ENCODE measurements around the gene UNC5C.
"Not testable (repeated sequence)": the region's sequence is repeated elsewhere in the genome, so short reads cannot be mapped to it uniquely, and the experiment has no call there.

UNC5C gene

DNA sequence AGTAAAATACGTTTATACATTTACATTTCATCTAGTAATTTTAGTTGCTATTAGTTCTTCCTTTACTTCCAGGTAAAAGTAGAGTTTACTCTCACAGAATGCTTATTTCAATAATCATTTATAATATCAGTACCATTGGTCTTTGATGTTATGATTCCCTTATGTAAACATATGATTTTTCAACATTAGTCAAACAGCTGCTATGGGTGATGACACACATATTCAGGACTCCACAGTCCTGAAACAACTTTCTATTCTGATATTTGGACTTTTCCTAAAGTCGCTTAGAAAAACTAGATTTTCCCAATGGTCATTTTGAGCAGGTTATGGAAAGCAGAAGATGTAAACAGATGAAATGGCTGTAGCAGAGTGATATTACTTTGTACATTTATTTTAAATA, 369.8 kb downstream of the UNC5C start:
- DNase-seq (ENCODE audit: low read depth): no peak

DNA sequence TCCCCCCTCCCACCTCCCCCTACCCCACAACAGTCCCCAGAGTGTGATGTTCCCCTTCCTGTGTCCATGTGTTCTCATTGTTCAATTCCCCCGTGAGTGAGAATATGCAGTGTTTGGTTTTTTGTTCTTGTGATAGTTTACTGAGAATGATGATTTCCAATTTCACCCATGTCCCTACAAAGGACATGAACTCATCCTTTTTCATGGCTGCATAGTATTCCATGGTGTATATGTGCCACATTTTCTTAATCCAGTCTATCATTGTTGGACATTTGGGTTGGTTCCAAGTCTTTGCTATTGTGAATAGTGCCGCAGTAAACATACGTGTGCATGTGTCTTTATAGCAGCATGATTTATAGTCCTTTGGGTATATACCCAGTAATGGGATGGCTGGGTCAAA, 377.4 kb downstream of the UNC5C start:
- not testable (repeated sequence) for DNase-seq (ENCODE audit: low read depth)

GRCh38 chr4:95170176-95170575, 378.6 kb downstream of the UNC5C start:
- no peak for DNase-seq (ENCODE audit: low read depth)

DNA sequence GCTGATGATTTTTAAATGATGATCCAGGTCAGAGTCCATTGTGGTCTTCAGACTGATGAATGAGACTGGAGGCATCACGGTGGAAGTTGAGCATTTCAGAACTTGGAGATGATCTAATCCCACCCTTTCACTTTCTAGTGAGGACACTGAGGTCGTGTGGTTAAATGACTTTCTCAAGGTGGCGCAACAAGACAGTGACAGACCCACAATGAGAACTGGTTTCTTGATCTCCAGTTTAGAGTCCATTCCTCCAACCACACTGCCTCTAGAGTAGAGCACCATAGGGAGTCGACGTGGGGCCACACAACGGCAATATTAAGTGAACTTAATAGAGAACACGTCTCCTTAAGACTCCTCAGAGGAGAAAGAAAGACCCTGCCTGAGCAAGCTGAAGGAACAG, 381.0 kb downstream of the UNC5C start:
- no peak for DNase-seq (ENCODE audit: low read depth)

- no peak for DNase-seq (ENCODE audit: low read depth)
Measured at GRCh38 chr4:95165926-95166524, 382.7 kb downstream of the UNC5C start.

DNA sequence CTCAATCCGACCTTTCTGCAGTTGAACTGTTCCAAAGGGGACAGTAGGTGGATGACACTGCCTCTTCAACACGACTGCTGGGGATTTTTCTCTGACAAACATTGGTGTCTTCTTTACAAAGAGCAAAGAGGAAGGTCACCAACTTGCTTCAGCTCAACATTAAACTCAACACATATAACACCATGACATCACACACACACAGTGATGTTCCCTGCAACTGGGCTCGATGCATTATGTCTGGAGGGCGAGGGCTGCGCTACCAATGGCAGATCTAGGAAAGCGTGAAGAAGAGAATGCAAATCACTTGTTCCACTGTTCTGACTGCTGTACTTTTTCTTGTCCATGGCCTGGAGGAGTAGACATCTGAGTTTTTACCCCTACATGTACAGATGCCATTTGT, 385.9 kb downstream of the UNC5C start:
- DNase-seq (ENCODE audit: low read depth): no peak

- DNase-seq (ENCODE audit: low read depth): no peak
Measured at GRCh38 chr4:95161781-95162469, 386.8 kb downstream of the UNC5C start.

DNA sequence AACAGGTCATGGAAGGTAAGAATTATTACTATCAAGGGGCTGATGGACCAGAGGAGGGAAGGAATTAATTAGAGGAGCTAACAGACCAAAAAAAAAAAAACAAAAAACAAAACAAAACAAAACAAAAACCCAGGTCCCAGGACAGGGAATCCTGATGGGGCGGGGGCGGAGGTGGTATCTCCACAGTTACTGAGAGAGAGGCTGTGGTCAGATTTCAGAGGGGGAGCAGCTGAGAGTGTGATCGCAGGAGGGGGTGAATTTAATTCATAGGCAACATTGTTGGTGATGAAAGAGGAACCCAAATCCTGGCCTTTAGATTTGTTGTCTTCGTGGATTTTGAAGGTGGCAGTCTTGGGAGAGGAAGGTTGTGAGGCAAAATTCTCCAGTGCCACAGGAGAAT, 389.4 kb downstream of the UNC5C start:
- no peak for DNase-seq (ENCODE audit: low read depth)

- no peak for DNase-seq (ENCODE audit: low read depth)
Measured at GRCh38 chr4:95158626-95159025, 390.1 kb downstream of the UNC5C start.

DNA sequence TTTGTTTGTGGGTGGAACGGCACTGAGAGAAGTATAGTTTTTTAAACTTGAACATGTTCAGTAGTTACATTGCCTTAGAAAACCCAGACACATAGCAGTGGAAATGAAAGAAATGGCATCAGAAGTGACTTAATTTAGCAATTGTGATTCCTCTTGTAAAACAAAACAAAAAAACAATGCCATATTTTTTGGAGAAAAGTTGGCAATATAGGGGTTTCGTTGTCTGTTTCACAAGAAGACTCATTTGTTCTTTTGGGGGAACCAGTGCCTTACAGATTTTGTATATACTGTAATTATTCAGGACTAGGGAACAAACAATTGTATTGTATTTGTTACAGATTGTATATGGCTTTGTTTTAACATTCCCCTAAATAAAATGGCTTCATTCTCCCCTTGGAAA, 390.7 kb downstream of the UNC5C start:
- DNase-seq (ENCODE audit: low read depth): no peak

GRCh38 chr4:95157596-95157995, 391.2 kb downstream of the UNC5C start:
- DNase-seq (ENCODE audit: low read depth): no peak

GRCh38 chr4:95156452-95156765, 392.4 kb downstream of the UNC5C start:
- DNase-seq (ENCODE audit: low read depth): no peak

DNA sequence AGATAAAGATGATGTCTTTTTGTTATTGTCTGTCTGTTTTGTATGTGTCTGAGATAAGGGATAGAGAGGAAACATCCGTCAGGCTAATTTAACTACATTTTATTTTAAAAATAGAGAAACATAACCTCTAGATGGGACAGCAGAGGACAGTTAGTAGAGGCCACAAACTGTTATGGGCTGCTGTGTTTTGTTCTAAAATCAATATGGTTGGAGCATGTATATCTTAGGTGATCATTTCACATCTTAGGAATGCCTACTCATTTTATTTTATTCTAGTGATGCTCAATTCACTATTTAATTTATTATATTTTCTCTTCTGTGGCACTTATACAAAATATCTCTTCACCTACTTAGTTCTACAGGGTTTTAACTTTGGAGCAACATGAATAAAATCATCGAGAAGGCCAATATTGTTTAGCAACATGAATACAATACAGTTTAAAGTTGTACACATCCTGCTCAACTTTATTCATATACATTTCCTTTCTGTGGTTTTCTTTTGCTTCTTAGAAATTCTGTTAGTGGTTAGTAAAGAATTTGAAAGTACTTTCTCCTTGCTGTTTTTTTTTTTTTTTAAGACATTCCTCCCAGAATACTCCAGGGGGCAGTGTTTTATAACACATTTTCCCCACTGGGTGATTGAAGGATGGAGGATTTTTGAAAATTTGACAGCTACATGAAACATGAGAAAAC, 392.9 kb downstream of the UNC5C start:
- DNase-seq (ENCODE audit: low read depth): no peak

GRCh38 chr4:95153182-95153581, 395.6 kb downstream of the UNC5C start:
- DNase-seq (ENCODE audit: low read depth): no peak

DNA sequence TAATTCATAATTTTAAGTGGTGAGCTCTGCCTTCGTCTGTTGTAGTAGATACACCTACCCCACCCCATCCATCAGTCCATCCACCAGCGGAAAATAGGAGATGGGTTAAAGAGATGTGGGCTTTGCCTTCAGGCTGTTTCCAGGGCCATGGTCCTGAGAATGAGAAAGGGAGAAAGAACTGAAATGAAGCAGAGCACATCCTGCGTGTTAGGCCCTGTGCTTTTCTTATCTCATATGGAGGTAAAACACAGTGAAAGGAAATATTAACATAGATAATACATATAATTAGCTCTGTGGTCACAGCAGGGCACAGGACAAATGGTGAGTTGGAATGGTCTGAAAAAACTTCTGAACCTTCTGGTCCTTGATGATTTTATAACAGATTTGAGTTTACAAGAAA, 397.5 kb downstream of the UNC5C start:
- no peak for DNase-seq (ENCODE audit: low read depth)

DNA sequence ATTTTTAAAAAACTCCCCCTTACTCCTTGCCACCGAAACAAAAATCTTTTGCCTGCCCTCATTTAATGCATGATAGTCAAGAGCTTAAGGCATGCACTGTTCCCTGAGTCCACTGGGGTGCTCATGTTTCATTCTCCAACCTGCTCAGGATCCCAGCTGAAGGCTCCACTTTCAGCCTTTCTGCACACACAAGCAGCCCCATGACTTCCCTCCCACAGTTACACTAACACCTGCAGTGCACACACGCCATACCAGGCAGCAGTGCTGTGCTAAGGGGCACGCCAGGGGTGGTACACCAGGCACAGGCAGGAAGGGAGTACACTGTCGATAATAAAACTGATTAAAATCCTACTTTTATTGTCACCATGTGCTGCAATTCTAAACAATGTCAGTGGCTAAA, 405.8 kb downstream of the UNC5C start:
- DNase-seq (ENCODE audit: low read depth): no peak

- no peak for DNase-seq (ENCODE audit: low read depth)
Measured at GRCh38 chr4:95141361-95141760, 407.4 kb downstream of the UNC5C start.

DNA sequence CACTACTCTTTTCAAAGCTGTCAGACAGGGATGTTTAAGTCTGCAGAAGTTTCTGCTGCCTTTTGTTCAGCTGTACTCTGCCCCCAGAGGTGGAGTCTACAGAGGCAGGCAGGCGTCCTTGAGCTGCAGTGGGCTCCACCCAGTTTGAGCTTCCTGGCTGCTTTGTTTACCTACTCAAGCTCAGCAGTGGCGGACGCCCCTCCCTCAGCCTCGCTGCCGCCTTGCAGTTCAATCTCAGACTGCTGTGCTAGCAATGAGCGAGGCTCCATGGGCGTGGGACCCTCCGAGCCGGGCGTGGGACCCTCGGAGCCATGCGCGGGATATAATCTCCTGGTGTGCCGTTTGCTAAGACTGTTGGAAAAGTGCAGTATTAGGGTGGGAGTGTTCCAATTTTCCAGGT, 409.3 kb downstream of the UNC5C start:
- DNase-seq (ENCODE audit: low read depth): not testable (repeated sequence)

GRCh38 chr4:95134016-95134415, 414.8 kb downstream of the UNC5C start:
- not testable (repeated sequence) for DNase-seq (ENCODE audit: low read depth)

DNA sequence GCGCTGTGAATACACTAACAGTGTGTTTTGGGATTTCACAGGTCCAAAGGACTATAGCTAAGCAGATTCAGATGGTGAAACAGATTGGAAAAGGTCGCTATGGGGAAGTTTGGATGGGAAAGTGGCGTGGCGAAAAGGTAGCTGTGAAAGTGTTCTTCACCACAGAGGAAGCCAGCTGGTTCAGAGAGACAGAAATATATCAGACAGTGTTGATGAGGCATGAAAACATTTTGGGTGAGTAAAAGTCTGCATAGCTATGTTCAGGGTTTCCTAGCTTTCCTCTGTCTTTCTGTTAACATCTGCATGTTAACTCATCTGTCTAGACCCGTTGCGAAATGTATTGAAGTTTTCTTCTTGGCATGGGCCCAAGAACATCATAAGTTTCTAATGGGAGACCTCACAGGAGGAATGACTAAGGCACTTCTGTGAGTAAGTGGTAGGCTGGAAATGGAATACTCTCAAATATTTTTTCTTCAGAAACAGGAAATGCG, 418.9 kb downstream of the UNC5C start:
- DNase-seq (ENCODE audit: low read depth): no peak

- DNase-seq (ENCODE audit: low read depth): no peak
Measured at GRCh38 chr4:95129031-95129430, 419.7 kb downstream of the UNC5C start.

- no peak for DNase-seq (ENCODE audit: low read depth)
Measured at GRCh38 chr4:95124906-95125504, 423.8 kb downstream of the UNC5C start.

- DNase-seq (ENCODE audit: low read depth): no peak
Measured at GRCh38 chr4:95122001-95122400, 426.8 kb downstream of the UNC5C start.
